Measurements from ENCODE around the gene NELFB. TPM values are rescaled to one million over a fixed set of nuclear protein-coding genes. Genes with fewer than 3 reads are reported as not detected.

NELFB gene
- total and polyA plus RNA-seq, 2 of the 4 experiments (the other 2 are of a cell fraction), result 36.9 to 66.0 TPM

DNA sequence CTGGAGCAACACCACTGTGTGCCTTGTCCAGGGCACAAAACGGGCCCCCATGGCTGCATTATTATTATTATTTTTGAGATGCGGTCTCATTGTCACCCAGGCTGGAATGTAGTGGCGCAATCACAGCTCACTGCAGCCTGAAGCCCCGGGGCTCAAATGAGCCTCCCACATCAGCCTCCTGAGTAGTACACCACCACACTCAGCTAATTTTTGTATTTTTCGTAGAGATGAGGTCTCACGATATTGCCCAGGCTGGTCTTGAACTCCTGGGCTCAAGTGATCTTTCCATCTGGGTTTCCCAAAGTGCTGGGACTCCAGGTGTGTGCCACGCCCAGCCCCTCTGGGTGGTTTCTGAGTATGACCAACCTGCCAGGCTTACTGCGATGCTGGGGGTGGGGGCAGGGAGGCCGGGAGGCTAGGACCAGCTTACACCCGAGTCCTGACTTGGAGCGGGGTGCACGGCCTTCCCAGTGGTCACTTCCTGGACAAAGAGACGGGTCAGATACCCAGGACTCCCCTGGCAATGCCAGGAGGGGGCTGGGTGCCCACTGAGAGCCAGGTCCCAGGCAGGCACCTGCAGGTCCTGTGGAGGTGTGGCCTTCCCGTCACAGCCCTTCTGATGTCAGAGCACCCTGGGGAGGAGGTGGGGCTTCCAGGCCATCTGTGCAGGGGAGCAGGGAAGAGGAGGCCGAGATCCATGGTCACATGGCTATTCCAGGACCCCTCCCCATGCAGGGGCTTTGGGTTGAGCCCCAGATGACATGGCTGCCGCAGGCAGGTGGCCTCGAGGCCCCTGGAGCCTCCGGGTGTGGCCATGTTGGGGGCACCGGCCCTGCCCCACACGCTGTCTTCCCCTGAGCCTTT is 55.3 kb downstream of the NELFB start:
- ChIA-PET CTCF (no interaction called here), POLR2A (ENCODE audit: unreplicated experiment) (no interaction called here)
- H2AK9ac ChIP-seq (replicated peaks; ENCODE audit: low read depth, low read length, poor library complexity), result no peak overlapping the region
- H2AK5ac ChIP-seq (ENCODE audit: low read depth, low read length), result no peak overlapping the region
- no peak overlapping the region for H3K23ac ChIP-seq (ENCODE audit: low read depth, low read length)
- no peak overlapping the region for H3K9ac ChIP-seq (ENCODE audit: low read depth, low read length)
- no peak for ATAC-seq (ENCODE audit: low read depth)
- DNase-seq, result no peak
- H2BK5ac ChIP-seq (ENCODE audit: low read depth, low read length, poor library complexity, severe bottlenecking), result no peak overlapping the region
- intact Hi-C loops (cut with micrococcal nuclease) (no loop called here), in situ Hi-C loops (cut with MboI; ENCODE audit: low sequenced_read_pairs) (no loop called here), dilution Hi-C loops (cut with HindIII; ENCODE audit: low sequenced_read_pairs, unreplicated experiment) (no loop called here)
- H3K27ac ChIP-seq (ENCODE audit: insufficient read depth, low read length), result no peak overlapping the region
- no peak overlapping the region for H3K18ac ChIP-seq (ENCODE audit: low read depth, low read length)
- H3K79me1 ChIP-seq (ENCODE audit: low read depth in 1 of 2, low read length in 2 of 2), result no peaks in the 10 kb centered on the region
- H3K36me3 ChIP-seq (ENCODE audit: control insufficient read depth, insufficient read depth, low read length), result no peaks in the 10 kb centered on the region
- BruUV-seq (replicated peaks), result no TSS peak
- H3K56ac ChIP-seq (ENCODE audit: extremely low read depth, insufficient read depth, low read length), result no peak overlapping the region
- no peak overlapping the region for H4K91ac ChIP-seq (ENCODE audit: insufficient read depth, low read depth, low read length)
- H2BK120ac ChIP-seq (ENCODE audit: low read depth, low read length), result no peak overlapping the region
- no peak overlapping the region for H2BK20ac ChIP-seq (ENCODE audit: low read depth, low read length)
- 73% methylated on average over 14 of the region's 20 CpGs; no CpG with 5 or more reads in 1 of the 2 experiments for WGBS, 2 experiments (ENCODE audit: extremely low coverage in 2 of 2, insufficient read length in 1 of 2)
- no peak overlapping the region for H3K4me3 ChIP-seq (ENCODE audit: insufficient read depth, low read depth, low read length)
- H2AFZ ChIP-seq (replicated peaks; ENCODE audit: low read length, poor library complexity), result no peak overlapping the region
- H3K27me3 ChIP-seq (ENCODE audit: control insufficient read depth, insufficient read depth, low read length), result peaks cover 6% of the 10 kb centered on the region; the same call in 1 of the 2 replicates
- no peak for TF ChIP-seq MXI1 (IDR thresholded peaks at IDR 0.05; ENCODE audit: borderline replicate concordance, low read depth, low read length)
- peak; percentile 19; the same call in 1 of the 2 replicates for TF ChIP-seq CEBPB (IDR thresholded peaks at IDR 0.05; ENCODE audit: low read depth, low read length)
- no peak for TF ChIP-seq RFX5 (IDR thresholded peaks at IDR 0.05; ENCODE audit: low read depth, low read length)
- TF ChIP-seq FOS (IDR thresholded peaks at IDR 0.05; ENCODE audit: low read depth, low read length), result no peak
- TF ChIP-seq CHD1 (IDR thresholded peaks at IDR 0.05; ENCODE audit: low read depth, low read length), result no peak
- no peaks in the 10 kb centered on the region for H3K9me3 ChIP-seq (ENCODE audit: control insufficient read depth, insufficient read depth, low read length)
- H3K4me2 ChIP-seq (ENCODE audit: low read depth, low read length), result no peak overlapping the region
- H4K20me1 ChIP-seq (ENCODE audit: insufficient read depth, low read length), result no peaks in the 10 kb centered on the region
- no peak overlapping the region for H3K14ac ChIP-seq (replicated peaks; ENCODE audit: low read depth, low read length)
- H4K8ac ChIP-seq (ENCODE audit: low read depth in 2 of 2, low read length in 2 of 2), result no peak overlapping the region
- no peak overlapping the region for H3K4ac ChIP-seq (ENCODE audit: low read depth, low read length)
- no peak overlapping the region for H2BK15ac ChIP-seq (ENCODE audit: low read depth, low read length)
- H4K5ac ChIP-seq (ENCODE audit: low read depth, low read length), result no peak overlapping the region
- no peaks in the 10 kb centered on the region; the same call in 1 of the 2 replicates for H3K4me1 ChIP-seq (ENCODE audit: control insufficient read depth, insufficient read depth, low read length)
- no peaks in the 10 kb centered on the region for H3K9me1 ChIP-seq (ENCODE audit: insufficient read depth, low read length)

Measured in IMR-90 (cell line).